PFSK-1 (cell line): ENCODE data around the gene AMBRA1.

Experiments used
- FOXP2 ChIP-seq: optimal IDR thresholded peaks from 2 replicates; pipeline ENCODE3; 2011; ENCODE audit warnings: borderline replicate concordance, control low read depth, inconsistent platforms; ENCODE audit not compliant: insufficient read depth; ENCODE audit errors: extremely low read length, extremely low read depth
- POLR2AphosphoS5 ChIP-seq: IDR thresholded peaks from 2 replicates; pipeline ENCODE4 v1.6.1; 2012; ENCODE audit warnings: low read depth, mild to moderate bottlenecking, control low read depth, low read length, moderate library complexity
- SIN3A ChIP-seq: IDR thresholded peaks from 2 replicates; pipeline ENCODE4 v1.6.1; 2012; ENCODE audit warnings: mild to moderate bottlenecking, low read length, moderate library complexity, borderline replicate concordance; ENCODE audit not compliant: insufficient read depth
- TAF1 ChIP-seq: IDR thresholded peaks from 2 replicates; pipeline ENCODE4 v1.6.1; 2012; ENCODE audit warnings: low read length, control low read depth, borderline replicate concordance; ENCODE audit not compliant: insufficient read depth
- TF ChIP-seq, protein P1 (sequence below), 2 experiments: IDR thresholded peaks; 2 replicates each; pipeline versions ENCODE4 v1.6.1 to v1.8.0; 2011 to 2012; ENCODE audit warnings: low read depth in 2 of 2, low read length in 2 of 2, control low read depth in 1 of 2, inconsistent platforms in 1 of 2, mild to moderate bottlenecking in 1 of 2, moderate library complexity in 1 of 2; ENCODE audit not compliant: insufficient read depth in 1 of 2

Gene AMBRA1

DNA sequence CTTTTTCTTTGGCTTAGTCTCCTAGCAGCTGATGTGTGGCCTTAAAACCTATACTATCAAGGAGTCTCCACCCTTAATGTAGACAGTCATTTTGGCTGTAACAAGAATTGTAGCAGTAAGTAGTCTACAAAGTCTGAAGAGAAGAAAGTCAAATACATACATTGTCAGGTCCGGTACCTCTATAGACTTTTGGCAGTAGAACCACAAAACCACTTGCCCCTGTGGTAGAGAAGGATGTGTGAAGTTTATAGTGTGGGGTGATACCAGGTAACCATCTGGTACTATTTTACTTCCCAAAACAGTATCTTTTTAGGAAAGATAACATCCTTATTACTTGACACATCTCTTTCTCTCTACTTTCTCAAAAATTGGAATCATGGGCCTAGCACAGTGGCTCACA lies 38.7 kb upstream of the AMBRA1 start:
- TF ChIP-seq FOXP2: no peak
- no peak for TF ChIP-seq TAF1
- no peak for TF ChIP-seq POLR2AphosphoS5
- TF ChIP-seq, protein P1, sequence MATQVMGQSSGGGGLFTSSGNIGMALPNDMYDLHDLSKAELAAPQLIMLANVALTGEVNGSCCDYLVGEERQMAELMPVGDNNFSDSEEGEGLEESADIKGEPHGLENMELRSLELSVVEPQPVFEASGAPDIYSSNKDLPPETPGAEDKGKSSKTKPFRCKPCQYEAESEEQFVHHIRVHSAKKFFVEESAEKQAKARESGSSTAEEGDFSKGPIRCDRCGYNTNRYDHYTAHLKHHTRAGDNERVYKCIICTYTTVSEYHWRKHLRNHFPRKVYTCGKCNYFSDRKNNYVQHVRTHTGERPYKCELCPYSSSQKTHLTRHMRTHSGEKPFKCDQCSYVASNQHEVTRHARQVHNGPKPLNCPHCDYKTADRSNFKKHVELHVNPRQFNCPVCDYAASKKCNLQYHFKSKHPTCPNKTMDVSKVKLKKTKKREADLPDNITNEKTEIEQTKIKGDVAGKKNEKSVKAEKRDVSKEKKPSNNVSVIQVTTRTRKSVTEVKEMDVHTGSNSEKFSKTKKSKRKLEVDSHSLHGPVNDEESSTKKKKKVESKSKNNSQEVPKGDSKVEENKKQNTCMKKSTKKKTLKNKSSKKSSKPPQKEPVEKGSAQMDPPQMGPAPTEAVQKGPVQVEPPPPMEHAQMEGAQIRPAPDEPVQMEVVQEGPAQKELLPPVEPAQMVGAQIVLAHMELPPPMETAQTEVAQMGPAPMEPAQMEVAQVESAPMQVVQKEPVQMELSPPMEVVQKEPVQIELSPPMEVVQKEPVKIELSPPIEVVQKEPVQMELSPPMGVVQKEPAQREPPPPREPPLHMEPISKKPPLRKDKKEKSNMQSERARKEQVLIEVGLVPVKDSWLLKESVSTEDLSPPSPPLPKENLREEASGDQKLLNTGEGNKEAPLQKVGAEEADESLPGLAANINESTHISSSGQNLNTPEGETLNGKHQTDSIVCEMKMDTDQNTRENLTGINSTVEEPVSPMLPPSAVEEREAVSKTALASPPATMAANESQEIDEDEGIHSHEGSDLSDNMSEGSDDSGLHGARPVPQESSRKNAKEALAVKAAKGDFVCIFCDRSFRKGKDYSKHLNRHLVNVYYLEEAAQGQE (IDR thresholded peaks at IDR 0.05; ENCODE audit: insufficient read depth in 1 of 2, low read depth in 2 of 2, low read length in 2 of 2): no peak
- no peak for TF ChIP-seq SIN3A

- TF ChIP-seq FOXP2 (no peak), TAF1 (no peak), SIN3A (no peak), POLR2AphosphoS5 (no peak)
- TF ChIP-seq, protein P1 (IDR thresholded peaks at IDR 0.05; ENCODE audit: insufficient read depth in 1 of 2, low read depth in 2 of 2, low read length in 2 of 2): no peak
Measured at GRCh38 chr11:46631676-46632075, 37.9 kb upstream of the AMBRA1 start.

DNA sequence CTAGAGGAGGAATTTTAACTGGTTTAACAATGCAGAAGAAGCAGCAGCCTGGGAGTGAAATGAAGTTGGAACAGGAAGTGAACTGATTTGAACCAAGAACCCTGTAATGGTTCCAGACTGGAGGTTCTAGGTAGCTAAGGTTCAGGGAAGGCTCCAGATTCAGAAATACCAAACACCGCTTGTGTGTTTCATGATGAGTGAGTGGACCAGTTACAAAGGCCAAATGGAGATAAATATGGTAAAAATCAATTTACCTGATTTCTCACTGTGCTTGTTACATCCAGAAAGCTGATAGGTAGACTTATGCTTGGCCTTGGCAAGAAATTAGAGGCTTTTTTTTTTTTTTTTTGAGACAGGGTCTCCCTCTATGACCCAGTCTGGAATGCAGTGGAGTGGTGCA lies 36.4 kb upstream of the AMBRA1 start:
- TF ChIP-seq, protein P1 (IDR thresholded peaks at IDR 0.05; ENCODE audit: insufficient read depth in 1 of 2, low read depth in 2 of 2, low read length in 2 of 2): no peak
- TF ChIP-seq SIN3A: no peak
- TF ChIP-seq TAF1: no peak
- no peak for TF ChIP-seq FOXP2
- TF ChIP-seq POLR2AphosphoS5: no peak

DNA sequence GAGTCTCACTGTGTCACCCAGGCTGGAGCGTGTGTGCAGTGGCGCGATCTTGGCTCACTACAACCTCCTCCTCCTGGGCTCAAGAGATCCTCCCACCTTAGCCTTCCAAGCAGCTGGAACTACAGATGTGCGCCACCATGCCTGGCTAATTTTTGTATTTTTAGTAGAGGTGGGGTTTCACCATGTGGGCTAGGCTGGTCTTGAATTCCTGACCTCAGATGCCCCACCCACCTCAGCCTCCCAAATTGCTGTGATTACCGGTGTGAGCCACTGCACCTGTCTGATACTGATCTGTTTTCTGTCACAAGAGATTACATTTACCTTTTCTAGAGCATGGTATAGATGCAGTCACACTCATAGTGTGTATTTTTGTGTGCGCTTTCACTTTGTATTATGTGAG lies 35.1 kb upstream of the AMBRA1 start:
- TF ChIP-seq POLR2AphosphoS5 (no peak), TAF1 (no peak), SIN3A (no peak), FOXP2 (no peak)
- TF ChIP-seq, protein P1 (IDR thresholded peaks at IDR 0.05; ENCODE audit: insufficient read depth in 1 of 2, low read depth in 2 of 2, low read length in 2 of 2): no peak

DNA sequence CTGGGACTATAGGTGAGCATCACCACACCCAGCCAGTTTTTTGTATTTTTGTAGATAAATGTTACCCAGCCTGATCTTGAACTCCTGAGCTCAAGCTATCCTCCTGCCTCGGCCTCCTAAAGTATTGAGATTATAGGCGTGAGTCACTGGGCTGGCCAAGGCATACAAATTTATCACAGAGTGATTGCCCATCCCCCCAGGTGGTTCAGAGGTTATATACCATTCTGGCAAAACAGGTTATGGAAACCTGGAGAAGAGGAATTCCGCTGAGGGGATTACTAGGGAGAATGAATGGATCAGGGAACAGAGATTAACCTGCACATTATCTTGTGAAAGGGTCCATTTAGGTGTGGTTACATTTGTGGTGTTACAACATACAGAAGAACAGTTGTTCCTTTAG lies 31.6 kb upstream of the AMBRA1 start:
- TF ChIP-seq POLR2AphosphoS5 (no peak), TAF1 (no peak), SIN3A (no peak), FOXP2 (no peak)
- TF ChIP-seq, protein P1 (IDR thresholded peaks at IDR 0.05; ENCODE audit: insufficient read depth in 1 of 2, low read depth in 2 of 2, low read length in 2 of 2): no peak
